WI38 (cell line): Measurements from ENCODE around the gene FAM78B.

Source experiments
- H3K4me3 ChIP-seq: 2 replicates; pipeline ENCODE4 v1.5.1; 2011; ENCODE audit warnings: low read depth, mild to moderate bottlenecking, control low read depth, low read length
- CTCF ChIP-seq: IDR thresholded peaks from 2 replicates; pipeline ENCODE4 v1.5.1; 2012; ENCODE audit warnings: low read depth, mild to moderate bottlenecking, control low read depth, low read length

The FAM78B gene

GRCh38 chr1:166136222-166136621 lies 30.6 kb downstream of the FAM78B start:
- TF ChIP-seq CTCF = no peak
- H3K4me3 ChIP-seq = no peak overlapping the region

GRCh38 chr1:166133857-166134256 lies 32.9 kb downstream of the FAM78B start:
- no peak overlapping the region for H3K4me3 ChIP-seq

GRCh38 chr1:166133276-166133841 lies 33.4 kb downstream of the FAM78B start:
- H3K4me3 ChIP-seq = no peak overlapping the region
- TF ChIP-seq CTCF = no peak

More at GRCh38 chr1:166133857-166134256, 32.9 kb downstream of the FAM78B start:
- TF ChIP-seq CTCF = no peak

- no peak for TF ChIP-seq CTCF
- no peak overlapping the region for H3K4me3 ChIP-seq
These were observed 34.3 kb downstream of the FAM78B start for GRCh38 chr1:166132496-166132895.

GRCh38 chr1:166129006-166129405 lies 37.8 kb downstream of the FAM78B start:
- TF ChIP-seq CTCF = no peak

GRCh38 chr1:166128195-166128594 lies 38.6 kb downstream of the FAM78B start:
- no peak overlapping the region for H3K4me3 ChIP-seq
- no peak for TF ChIP-seq CTCF

More at GRCh38 chr1:166129006-166129405, 37.8 kb downstream of the FAM78B start:
- H3K4me3 ChIP-seq = no peak overlapping the region

GRCh38 chr1:166127003-166127402 lies 39.8 kb downstream of the FAM78B start:
- no peak overlapping the region for H3K4me3 ChIP-seq
- TF ChIP-seq CTCF = no peak
